OCI-LY7 (cell line): ENCODE data around the gene GLRB. TPM values are rescaled to one million over a fixed set of nuclear protein-coding genes. Genes with fewer than 3 reads are reported as not detected.

Experiments
- BruUV-seq: library from RNA; stranded (reverse); fragments of 400-500 nt; replicated peaks from 2 replicates; lab custom pipeline; 2021; lab: Mats Ljungman, UMichigan
- CTCF ChIA-PET: fragments of 300-600 bp; sonication (Branson Sonifier 250); formaldehyde crosslinking; loops from one replicate; lab custom pipeline; 2022; ENCODE audit warnings: antibody characterized with exemption; ENCODE audit not compliant: unreplicated experiment; lab: Charles Lee
- POLR2A ChIA-PET: fragments of 300-600 bp; sonication (Branson Sonifier 250); formaldehyde crosslinking; loops from one replicate; lab custom pipeline; 2022; ENCODE audit warnings: antibody characterized with exemption; lab: Charles Lee
- DNase-seq: peaks from one replicate; pipeline ENCODE4 v3.0.0-alpha.2; 2015; ENCODE audit warnings: low spot score
- H2AFZ ChIP-seq: fragments of 200-600 bp; sonication (generic), shearing (Covaris generic); 2 replicates; pipeline ENCODE4 v1.6.1; 2014; ENCODE audit warnings: mild to moderate bottlenecking, antibody characterized with exemption, low read length, moderate library complexity
- H3K27ac ChIP-seq: fragments of 200-600 bp; sonication (generic); 2 replicates; pipeline ENCODE4 v1.5.1; 2014; ENCODE audit warnings: mixed run types, low read depth, mild to moderate bottlenecking, moderate library complexity, low read length, inconsistent platforms; ENCODE audit not compliant: poor library complexity, severe bottlenecking
- H3K36me3 ChIP-seq: fragments of 200-600 bp; sonication (generic); 2 replicates; pipeline ENCODE4 v1.6.1; 2014; ENCODE audit warnings: mild to moderate bottlenecking, antibody characterized with exemption, low read length, moderate library complexity, mixed read lengths; ENCODE audit not compliant: insufficient read depth
- H3K4me1 ChIP-seq: fragments of 200-600 bp; sonication (generic); 2 replicates; pipeline ENCODE4 v1.5.1; 2014; ENCODE audit warnings: mild to moderate bottlenecking, low read length; ENCODE audit not compliant: insufficient read depth, poor library complexity, severe bottlenecking
- H3K4me2 ChIP-seq: fragments of 200-600 bp; sonication (generic); 2 replicates; pipeline ENCODE4 v1.6.1; 2014; ENCODE audit warnings: mild to moderate bottlenecking, low read length
- H3K4me3 ChIP-seq: fragments of 200-600 bp; sonication (generic); 2 replicates; pipeline ENCODE4 v1.5.1; 2014; ENCODE audit warnings: mild to moderate bottlenecking, low read depth, low read length; ENCODE audit not compliant: poor library complexity, severe bottlenecking
- H3K79me2 ChIP-seq: fragments of 200-600 bp; sonication (generic); 2 replicates; pipeline ENCODE4 v1.6.1; 2016; ENCODE audit warnings: low read depth, mild to moderate bottlenecking, low read length, moderate library complexity, mixed read lengths; ENCODE audit not compliant: insufficient read depth
- H3K9me2 ChIP-seq: fragments of 200-600 bp; sonication (generic); 2 replicates; pipeline ENCODE4 v1.6.1; 2016; ENCODE audit warnings: mild to moderate bottlenecking, low read length, mixed read lengths; ENCODE audit not compliant: insufficient read depth
- H3K9me3 ChIP-seq: fragments of 200-600 bp; sonication (generic); 2 replicates; pipeline ENCODE4 v1.6.1; 2014; ENCODE audit warnings: mild to moderate bottlenecking, mixed run types, low read length, mixed read lengths
- H4K20me1 ChIP-seq: fragments of 200-600 bp; sonication (generic); 2 replicates; pipeline ENCODE4 v1.6.1; 2014; ENCODE audit warnings: mild to moderate bottlenecking, antibody characterized with exemption, low read length, moderate library complexity, mixed read lengths; ENCODE audit not compliant: insufficient read depth
- CTCF ChIP-seq: fragments of 200-600 bp; sonication (generic); conservative IDR thresholded peaks from 2 replicates; pipeline ENCODE4 v1.5.1; 2014; ENCODE audit warnings: mild to moderate bottlenecking, antibody characterized with exemption, low read length, moderate library complexity, mixed read lengths
- EZH2phosphoT487 ChIP-seq: fragments of 200-600 bp; sonication (generic); IDR thresholded peaks from 2 replicates; pipeline ENCODE4 v1.6.1; 2018; ENCODE audit warnings: low read depth, borderline replicate concordance, mild to moderate bottlenecking, mixed run types, antibody characterized with exemption, low read length, moderate library complexity, mixed read lengths
- intact Hi-C: fragments of 100-400 bp; cut with micrococcal nuclease; formaldehyde crosslinking; loops from one replicate; pipeline ENCODE4 v1.10.0; 2022; ENCODE audit not compliant: unreplicated experiment
- total RNA-seq, 2 experiments: library from RNA; depleted of rRNA in 1 of 2; stranded (reverse); fragments of >200 nt in 1 of 2; shearing (Covaris generic) in 1 of 2; gene quantifications; 2 replicates each; pipeline ENCODE4 v1.2.3, GENCODE V29; 2014 to 2022

The GLRB gene
- total RNA-seq, 2 experiments from 2014 or later, result not detected

GRCh38 chr4:157072002-157072401 is 3.9 kb upstream of the GLRB start:
- POLR2A ChIA-PET, result no interaction called here
- no peak overlapping the region for H3K4me2 ChIP-seq
- H3K4me3 ChIP-seq, result no peak overlapping the region
- no peaks in the 10 kb centered on the region for H4K20me1 ChIP-seq
- H3K79me2 ChIP-seq, result no peaks in the 10 kb centered on the region
- H3K27ac ChIP-seq, result no peak overlapping the region
- H2AFZ ChIP-seq, result no peak overlapping the region
- no TSS peak for BruUV-seq
- H3K36me3 ChIP-seq, result no peaks in the 10 kb centered on the region
- TF ChIP-seq EZH2phosphoT487, result no peak
- no peak for TF ChIP-seq CTCF
- CTCF ChIA-PET, result no interaction called here
- no peaks in the 10 kb centered on the region for H3K9me2 ChIP-seq
- intact Hi-C loops, result no loop called here
- no peaks in the 10 kb centered on the region for H3K9me3 ChIP-seq
- H3K4me1 ChIP-seq, result no peaks in the 10 kb centered on the region
- no peak for DNase-seq

- no peak for DNase-seq
- CTCF ChIA-PET, result no interaction called here
These were observed 549 bp upstream of the GLRB start for GRCh38 chr4:157075401-157075800.

GRCh38 chr4:157076578-157076947 is 613 bp downstream of the GLRB start:
- H3K4me2 ChIP-seq, result no peak overlapping the region
- H4K20me1 ChIP-seq, result no peaks in the 10 kb centered on the region
- no peak for DNase-seq
- H3K36me3 ChIP-seq, result no peaks in the 10 kb centered on the region
- H3K9me2 ChIP-seq, result no peaks in the 10 kb centered on the region; the same call in 1 of the 2 replicates
- H3K9me3 ChIP-seq, result no peaks in the 10 kb centered on the region
- CTCF ChIA-PET, result no interaction called here
- no peaks in the 10 kb centered on the region for H3K79me2 ChIP-seq
- TF ChIP-seq EZH2phosphoT487 (no peak), CTCF (no peak)
- no peak overlapping the region for H3K27ac ChIP-seq
- H3K4me1 ChIP-seq, result no peaks in the 10 kb centered on the region
- no TSS peak for BruUV-seq
- POLR2A ChIA-PET, result no interaction called here
- H3K4me3 ChIP-seq, result no peak overlapping the region
- H2AFZ ChIP-seq, result no peak overlapping the region
- intact Hi-C loops, result no loop called here

More at GRCh38 chr4:157075401-157075800, 549 bp upstream of the GLRB start:
- BruUV-seq, result no TSS peak
- H3K9me3 ChIP-seq, result no peaks in the 10 kb centered on the region
- intact Hi-C loops, result no loop called here
- H3K27ac ChIP-seq, result no peak overlapping the region
- no peaks in the 10 kb centered on the region; the same call in 1 of the 2 replicates for H3K9me2 ChIP-seq
- POLR2A ChIA-PET, result no interaction called here
- H3K4me3 ChIP-seq, result no peak overlapping the region
- H2AFZ ChIP-seq, result no peak overlapping the region
- H4K20me1 ChIP-seq, result no peaks in the 10 kb centered on the region
- H3K79me2 ChIP-seq, result no peaks in the 10 kb centered on the region
- H3K4me1 ChIP-seq, result no peaks in the 10 kb centered on the region
- H3K4me2 ChIP-seq, result no peak overlapping the region
- no peak for TF ChIP-seq EZH2phosphoT487
- TF ChIP-seq CTCF, result no peak
- no peaks in the 10 kb centered on the region for H3K36me3 ChIP-seq
